Measurements from ENCODE around the gene TRAPPC11. TPM values are rescaled to one million over a fixed set of nuclear protein-coding genes. Genes with fewer than 3 reads are reported as not detected.

The TRAPPC11 gene
- total and polyA plus RNA-seq, 2 of the 4 experiments (the other 2 are of a cell fraction): 25.3 to 56.8 TPM

GRCh38 chr4:183746305-183747229 lies 87.5 kb downstream of the TRAPPC11 start:
- no peaks in the 10 kb centered on the region for H3K9me1 ChIP-seq (ENCODE audit: insufficient read depth, low read length)

More at GRCh38 chr4:183746305-183747229, 87.5 kb downstream of the TRAPPC11 start:
- Histone ChIP-seq H3K9me3 (ENCODE audit: control insufficient read depth, insufficient read depth, low read length) (no peaks in the 10 kb centered on the region), H3K4me3 (ENCODE audit: insufficient read depth, low read depth, low read length) (no peak overlapping the region), H3K56ac (ENCODE audit: extremely low read depth, insufficient read depth, low read length) (no peak overlapping the region), H4K91ac (ENCODE audit: insufficient read depth, low read depth, low read length) (no peak overlapping the region), H2BK120ac (ENCODE audit: low read depth, low read length) (no peak overlapping the region), H4K20me1 (ENCODE audit: insufficient read depth, low read length) (no peaks in the 10 kb centered on the region), H3K4me1 (ENCODE audit: control insufficient read depth, insufficient read depth, low read length) (no peaks in the 10 kb centered on the region), H3K4me2 (ENCODE audit: low read depth, low read length) (no peak overlapping the region), H2AK5ac (ENCODE audit: low read depth, low read length) (no peak overlapping the region), H4K5ac (ENCODE audit: low read depth, low read length) (no peak overlapping the region), H3K4ac (ENCODE audit: low read depth, low read length) (no peak overlapping the region), H3K14ac (replicated peaks; ENCODE audit: low read depth, low read length) (no peak overlapping the region), H2BK20ac (ENCODE audit: low read depth, low read length) (no peak overlapping the region), H3K27me3 (ENCODE audit: control insufficient read depth, insufficient read depth, low read length) (no peaks in the 10 kb centered on the region; the same call in 1 of the 2 replicates), H3K27ac (ENCODE audit: insufficient read depth, low read length) (no peak overlapping the region), H3K36me3 (ENCODE audit: control insufficient read depth, insufficient read depth, low read length) (no peaks in the 10 kb centered on the region), H2AFZ (replicated peaks; ENCODE audit: low read length, poor library complexity) (no peak overlapping the region), H4K8ac (ENCODE audit: low read depth in 2 of 2, low read length in 2 of 2) (no peak overlapping the region), H3K18ac (ENCODE audit: low read depth, low read length) (no peak overlapping the region), H3K23ac (ENCODE audit: low read depth, low read length) (no peak overlapping the region), H2AK9ac (replicated peaks; ENCODE audit: low read depth, low read length, poor library complexity) (no peak overlapping the region), H3K79me1 (ENCODE audit: low read depth in 1 of 2, low read length in 2 of 2) (no peaks in the 10 kb centered on the region), H3K9ac (ENCODE audit: low read depth, low read length) (no peak overlapping the region), H2BK5ac (ENCODE audit: low read depth, low read length, poor library complexity, severe bottlenecking) (no peak overlapping the region), H2BK15ac (ENCODE audit: low read depth, low read length) (no peak overlapping the region)
- intact Hi-C loops (cut with micrococcal nuclease): no loop called here
- CTCF ChIA-PET: no interaction called here
- BruUV-seq (replicated peaks): no TSS peak
- dilution Hi-C loops (cut with HindIII; ENCODE audit: low sequenced_read_pairs, unreplicated experiment): no loop called here
- DNase-seq (peak; percentile 6), ATAC-seq (ENCODE audit: low read depth) (no peak)
- in situ Hi-C loops (cut with MboI; ENCODE audit: low sequenced_read_pairs): no loop called here
- 77% methylated on average over 14 of the region's 48 CpGs; no CpG with 5 or more reads in 1 of the 2 experiments for WGBS, 2 experiments (ENCODE audit: extremely low coverage in 2 of 2, insufficient read length in 1 of 2)
- TF ChIP-seq FOS (IDR thresholded peaks at IDR 0.05; ENCODE audit: low read depth, low read length) (no peak), RCOR1 (IDR thresholded peaks at IDR 0.05; ENCODE audit: insufficient replicate concordance, low read length) (no peak), MXI1 (IDR thresholded peaks at IDR 0.05; ENCODE audit: borderline replicate concordance, low read depth, low read length) (no peak), BHLHE40 (IDR thresholded peaks at IDR 0.05; ENCODE audit: low read depth, low read length) (no peak), NFE2L2 (IDR thresholded peaks at IDR 0.05; ENCODE audit: low read depth, low read length) (no peak), CEBPB (IDR thresholded peaks at IDR 0.05; ENCODE audit: low read depth, low read length) (no peak), MAFK (IDR thresholded peaks at IDR 0.05; ENCODE audit: low read depth, low read length) (no peak), RFX5 (IDR thresholded peaks at IDR 0.05; ENCODE audit: low read depth, low read length) (no peak), MAZ (IDR thresholded peaks at IDR 0.05; ENCODE audit: borderline replicate concordance, low read depth, low read length) (no peak), CTCF (conservative IDR thresholded peaks at IDR 0.05; ENCODE audit: low read depth, low read length) (no peak), POLR2A (IDR thresholded peaks at IDR 0.05; ENCODE audit: low read depth, low read length) (no peak), CHD1 (IDR thresholded peaks at IDR 0.05; ENCODE audit: low read depth, low read length) (no peak), RAD21 (IDR thresholded peaks at IDR 0.05; ENCODE audit: low read length) (no peak)
- TF ChIP-seq, protein P1, sequence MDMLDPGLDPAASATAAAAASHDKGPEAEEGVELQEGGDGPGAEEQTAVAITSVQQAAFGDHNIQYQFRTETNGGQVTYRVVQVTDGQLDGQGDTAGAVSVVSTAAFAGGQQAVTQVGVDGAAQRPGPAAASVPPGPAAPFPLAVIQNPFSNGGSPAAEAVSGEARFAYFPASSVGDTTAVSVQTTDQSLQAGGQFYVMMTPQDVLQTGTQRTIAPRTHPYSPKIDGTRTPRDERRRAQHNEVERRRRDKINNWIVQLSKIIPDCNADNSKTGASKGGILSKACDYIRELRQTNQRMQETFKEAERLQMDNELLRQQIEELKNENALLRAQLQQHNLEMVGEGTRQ (IDR thresholded peaks at IDR 0.05; ENCODE audit: low read depth, low read length): no peak
- TF ChIP-seq, protein P2, sequence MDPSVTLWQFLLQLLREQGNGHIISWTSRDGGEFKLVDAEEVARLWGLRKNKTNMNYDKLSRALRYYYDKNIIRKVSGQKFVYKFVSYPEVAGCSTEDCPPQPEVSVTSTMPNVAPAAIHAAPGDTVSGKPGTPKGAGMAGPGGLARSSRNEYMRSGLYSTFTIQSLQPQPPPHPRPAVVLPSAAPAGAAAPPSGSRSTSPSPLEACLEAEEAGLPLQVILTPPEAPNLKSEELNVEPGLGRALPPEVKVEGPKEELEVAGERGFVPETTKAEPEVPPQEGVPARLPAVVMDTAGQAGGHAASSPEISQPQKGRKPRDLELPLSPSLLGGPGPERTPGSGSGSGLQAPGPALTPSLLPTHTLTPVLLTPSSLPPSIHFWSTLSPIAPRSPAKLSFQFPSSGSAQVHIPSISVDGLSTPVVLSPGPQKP (IDR thresholded peaks at IDR 0.05; ENCODE audit: borderline replicate concordance, low read depth, low read length): no peak
- POLR2A ChIA-PET (ENCODE audit: unreplicated experiment): no interaction called here
